ENCODE data around the gene STX1A. TPM values are rescaled to one million over a fixed set of nuclear protein-coding genes. Genes with fewer than 3 reads are reported as not detected.

Gene STX1A
- total and polyA plus RNA-seq, 2 of the 13 experiments (the other 11 are each of a cell fraction or from before 2014, with no cell fraction given): 6.1 to 12.2 TPM

DNA sequence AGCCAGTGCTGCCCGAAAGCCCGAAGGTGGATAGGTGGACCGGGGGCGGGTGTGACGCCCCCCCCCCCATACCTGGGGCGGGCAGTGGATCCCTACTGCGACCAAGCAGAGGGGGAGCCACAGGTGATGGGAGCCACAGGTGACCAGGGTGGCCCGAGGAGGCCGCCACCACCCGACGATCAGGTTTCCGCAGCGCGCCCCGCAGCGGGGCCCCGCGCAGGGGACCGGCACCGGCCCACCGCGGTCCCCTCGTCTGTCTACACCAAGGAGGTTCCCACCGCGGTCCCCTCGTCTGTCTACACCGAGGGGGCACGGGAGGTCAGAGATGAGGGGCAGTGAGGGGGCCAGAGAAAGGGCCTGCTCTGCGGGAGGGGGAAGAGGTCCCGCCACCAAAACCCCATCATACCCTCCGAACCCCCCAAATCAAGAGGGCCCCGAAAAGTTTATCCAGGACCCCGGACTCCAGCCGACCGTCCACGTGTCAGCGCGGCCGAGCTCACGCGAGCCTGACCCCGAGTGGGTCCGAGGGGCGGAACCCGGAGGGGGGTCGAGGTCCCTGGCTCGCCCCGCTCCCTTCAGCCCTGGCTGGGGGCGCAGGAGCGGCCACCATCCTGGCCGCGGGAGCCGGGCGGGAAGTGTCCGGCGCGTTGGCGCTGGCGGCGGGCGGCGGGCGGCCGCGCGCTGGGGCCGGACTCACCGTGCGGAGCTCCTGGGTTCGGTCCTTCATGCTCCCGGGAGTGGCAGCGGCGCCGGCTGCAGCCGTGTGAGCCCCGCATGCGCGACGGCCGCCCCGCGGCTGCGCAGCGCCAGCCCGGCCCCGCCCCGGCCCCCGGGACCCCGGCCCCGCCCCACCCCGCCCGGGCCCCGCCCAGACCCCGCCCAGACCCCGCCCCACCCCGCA, at the start of gene STX1A (continued):
- TF ChIP-seq SMC3 (IDR thresholded peaks at IDR 0.05; ENCODE audit: low read length) (no peak), SIN3B (IDR thresholded peaks at IDR 0.05; ENCODE audit: low read length) (no peak), ZNF430 (CRISPR knock-in tag; IDR thresholded peaks at IDR 0.05) (no peak), NFIC (IDR thresholded peaks at IDR 0.05; ENCODE audit: low read length) (no peak), YY1 (IDR thresholded peaks at IDR 0.05; ENCODE audit: insufficient read depth, insufficient replicate concordance, low read depth, low read length) (no peak), REPIN1 (CRISPR knock-in tag; IDR thresholded peaks at IDR 0.05; ENCODE audit: borderline replicate concordance, low read depth) (no peak), FOXK1 (CRISPR knock-in tag; IDR thresholded peaks at IDR 0.05; ENCODE audit: borderline replicate concordance, low read depth) (no peak), ESRRA (CRISPR knock-in tag; IDR thresholded peaks at IDR 0.05; ENCODE audit: low read depth) (no peak), ZNF446 (CRISPR knock-in tag; IDR thresholded peaks at IDR 0.05) (0 out of 2 replicates have a peak, but pooled peaks have one; percentile 38), USF2 (IDR thresholded peaks at IDR 0.05; ENCODE audit: low read depth, low read length) (no peak), USF2 (CRISPR knock-in tag; IDR thresholded peaks at IDR 0.05; ENCODE audit: borderline replicate concordance) (no peak), TFE3 (CRISPR knock-in tag; IDR thresholded peaks at IDR 0.05) (no peak), NFYB (CRISPR knock-in tag; IDR thresholded peaks at IDR 0.05) (no peak), NR2F1 (CRISPR knock-in tag; IDR thresholded peaks at IDR 0.05) (no peak), ZNF879 (CRISPR knock-in tag; IDR thresholded peaks at IDR 0.05) (no peak), GTF2F1 (IDR thresholded peaks at IDR 0.05; ENCODE audit: low read length) (no peak), PHF8 (CRISPR knock-in tag; IDR thresholded peaks at IDR 0.05) (no peak), ZFP90 (CRISPR knock-in tag; IDR thresholded peaks at IDR 0.05; ENCODE audit: borderline replicate concordance) (no peak; the same call in 1 of the 2 replicates), ZNF382 (CRISPR knock-in tag; IDR thresholded peaks at IDR 0.05; ENCODE audit: borderline replicate concordance) (no peak), KDM3A (CRISPR knock-in tag; IDR thresholded peaks at IDR 0.05; ENCODE audit: low read depth) (no peak)
- TF ChIP-seq, protein P1, sequence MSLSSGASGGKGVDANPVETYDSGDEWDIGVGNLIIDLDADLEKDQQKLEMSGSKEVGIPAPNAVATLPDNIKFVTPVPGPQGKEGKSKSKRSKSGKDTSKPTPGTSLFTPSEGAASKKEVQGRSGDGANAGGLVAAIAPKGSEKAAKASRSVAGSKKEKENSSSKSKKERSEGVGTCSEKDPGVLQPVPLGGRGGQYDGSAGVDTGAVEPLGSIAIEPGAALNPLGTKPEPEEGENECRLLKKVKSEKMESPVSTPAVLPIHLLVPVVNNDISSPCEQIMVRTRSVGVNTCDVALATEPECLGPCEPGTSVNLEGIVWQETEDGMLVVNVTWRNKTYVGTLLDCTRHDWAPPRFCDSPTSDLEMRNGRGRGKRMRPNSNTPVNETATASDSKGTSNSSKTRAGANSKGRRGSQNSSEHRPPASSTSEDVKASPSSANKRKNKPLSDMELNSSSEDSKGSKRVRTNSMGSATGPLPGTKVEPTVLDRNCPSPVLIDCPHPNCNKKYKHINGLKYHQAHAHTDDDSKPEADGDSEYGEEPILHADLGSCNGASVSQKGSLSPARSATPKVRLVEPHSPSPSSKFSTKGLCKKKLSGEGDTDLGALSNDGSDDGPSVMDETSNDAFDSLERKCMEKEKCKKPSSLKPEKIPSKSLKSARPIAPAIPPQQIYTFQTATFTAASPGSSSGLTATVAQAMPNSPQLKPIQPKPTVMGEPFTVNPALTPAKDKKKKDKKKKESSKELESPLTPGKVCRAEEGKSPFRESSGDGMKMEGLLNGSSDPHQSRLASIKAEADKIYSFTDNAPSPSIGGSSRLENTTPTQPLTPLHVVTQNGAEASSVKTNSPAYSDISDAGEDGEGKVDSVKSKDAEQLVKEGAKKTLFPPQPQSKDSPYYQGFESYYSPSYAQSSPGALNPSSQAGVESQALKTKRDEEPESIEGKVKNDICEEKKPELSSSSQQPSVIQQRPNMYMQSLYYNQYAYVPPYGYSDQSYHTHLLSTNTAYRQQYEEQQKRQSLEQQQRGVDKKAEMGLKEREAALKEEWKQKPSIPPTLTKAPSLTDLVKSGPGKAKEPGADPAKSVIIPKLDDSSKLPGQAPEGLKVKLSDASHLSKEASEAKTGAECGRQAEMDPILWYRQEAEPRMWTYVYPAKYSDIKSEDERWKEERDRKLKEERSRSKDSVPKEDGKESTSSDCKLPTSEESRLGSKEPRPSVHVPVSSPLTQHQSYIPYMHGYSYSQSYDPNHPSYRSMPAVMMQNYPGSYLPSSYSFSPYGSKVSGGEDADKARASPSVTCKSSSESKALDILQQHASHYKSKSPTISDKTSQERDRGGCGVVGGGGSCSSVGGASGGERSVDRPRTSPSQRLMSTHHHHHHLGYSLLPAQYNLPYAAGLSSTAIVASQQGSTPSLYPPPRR (CRISPR knock-in tag; IDR thresholded peaks at IDR 0.05; ENCODE audit: borderline replicate concordance): no peak
